ENCODE results near the gene VAX1. TPM values are rescaled to one million over a fixed set of nuclear protein-coding genes. Genes with fewer than 3 reads are reported as not detected.

VAX1 gene
- polyA plus RNA-seq, 6 donors from 2014 or later, result not detected

- Mint-ChIP-seq H3K4me1 (peaks cover 0 to 14% (median 7%) of the 10 kb centered on the region in 3 donors), H3K36me3 (peaks cover 0 to 12% of the 10 kb centered on the region in 2 donors), H3K27me3 (peaks cover 66 to 86% (median 83%) of the 10 kb centered on the region in 3 donors), H3K4me3 (no peak overlapping the region), H3K27ac (no peak overlapping the region), H3K9me3 (peaks cover 0 to 4% (median 0%) of the 10 kb centered on the region in 7 donors)
- no peak for ATAC-seq (ENCODE audit: low read depth in 2 of 2)
- no peak for DNase-seq
Observed at GRCh38 chr10:117160567-117160966, 22.5 kb upstream of the VAX1 start.

- no peak for DNase-seq
- Mint-ChIP-seq H3K27me3 (peaks cover 61 to 87% (median 83%) of the 10 kb centered on the region in 3 donors), H3K36me3 (peaks cover 0 to 17% of the 10 kb centered on the region in 2 donors), H3K4me1 (peaks cover 0 to 6% (median 2%) of the 10 kb centered on the region in 3 donors), H3K4me3 (no peak overlapping the region), H3K27ac (no peak overlapping the region), H3K9me3 (peaks cover 0 to 6% (median 2%) of the 10 kb centered on the region in 7 donors)
- ATAC-seq (ENCODE audit: low read depth in 2 of 2), result no peak
Observed at GRCh38 chr10:117159390-117159789, 21.3 kb upstream of the VAX1 start.

- Mint-ChIP-seq H3K27me3 (peaks cover 64 to 90% (median 81%) of the 10 kb centered on the region in 3 donors), H3K36me3 (peaks cover 0 to 22% of the 10 kb centered on the region in 2 donors), H3K4me1 (peaks cover 0 to 6% (median 2%) of the 10 kb centered on the region in 3 donors), H3K9me3 (peaks cover 0 to 9% (median 0%) of the 10 kb centered on the region in 7 donors), H3K27ac (no peak overlapping the region), H3K4me3 (no peak overlapping the region)
- ATAC-seq (ENCODE audit: low read depth in 2 of 2) (no peak), DNase-seq (no peak)
Observed at GRCh38 chr10:117158297-117158696, 20.2 kb upstream of the VAX1 start.

- peaks cover 0 to 9% (median 5%) of the 10 kb centered on the region in 7 donors for H3K9me3 Mint-ChIP-seq
- no peak overlapping the region for H3K4me3 Mint-ChIP-seq
- H3K27me3 Mint-ChIP-seq, result peaks cover 50 to 77% (median 68%) of the 10 kb centered on the region in 3 donors
- no peak for ATAC-seq (ENCODE audit: low read depth in 2 of 2)
- no peak overlapping the region for H3K27ac Mint-ChIP-seq
- no peak for DNase-seq
- peaks cover 0 to 10% of the 10 kb centered on the region in 2 donors for H3K36me3 Mint-ChIP-seq
- no peaks in the 10 kb centered on the region for H3K4me1 Mint-ChIP-seq
Observed at GRCh38 chr10:117152668-117153067, 14.6 kb upstream of the VAX1 start.

GRCh38 chr10:117148284-117148683 is 10.2 kb upstream of the VAX1 start:
- Mint-ChIP-seq H3K36me3 (no peaks in the 10 kb centered on the region), H3K9me3 (peaks cover 0 to 10% (median 5%) of the 10 kb centered on the region in 7 donors), H3K4me3 (no peak overlapping the region), H3K27me3 (peaks cover 36 to 59% (median 50%) of the 10 kb centered on the region in 3 donors), H3K27ac (peak overlapping the region in 1 of 6 donors; percentile 75), H3K4me1 (no peaks in the 10 kb centered on the region)
- no peak for ATAC-seq (ENCODE audit: low read depth in 2 of 2)
- no peak for DNase-seq

- peaks cover 41 to 61% (median 55%) of the 10 kb centered on the region in 3 donors for H3K27me3 Mint-ChIP-seq
- H3K4me1 Mint-ChIP-seq, result no peaks in the 10 kb centered on the region
- DNase-seq (no peak), ATAC-seq (ENCODE audit: low read depth in 2 of 2) (no peak)
- H3K27ac Mint-ChIP-seq, result no peak overlapping the region
- no peak overlapping the region for H3K4me3 Mint-ChIP-seq
- H3K9me3 Mint-ChIP-seq, result peaks cover 0 to 12% (median 4%) of the 10 kb centered on the region in 7 donors
- no peaks in the 10 kb centered on the region for H3K36me3 Mint-ChIP-seq
Observed at GRCh38 chr10:117145019-117145418, 6.9 kb upstream of the VAX1 start.

- H3K27ac Mint-ChIP-seq, result no peak overlapping the region
- DNase-seq (no peak), ATAC-seq (ENCODE audit: low read depth in 2 of 2) (no peak)
- no peaks in the 10 kb centered on the region for H3K36me3 Mint-ChIP-seq
- H3K4me3 Mint-ChIP-seq, result no peak overlapping the region
- peaks cover 0 to 12% (median 4%) of the 10 kb centered on the region in 7 donors for H3K9me3 Mint-ChIP-seq
- H3K4me1 Mint-ChIP-seq, result peaks cover 0 to 6% (median 0%) of the 10 kb centered on the region in 3 donors
- peaks cover 46 to 65% (median 61%) of the 10 kb centered on the region in 3 donors for H3K27me3 Mint-ChIP-seq
Observed at GRCh38 chr10:117143103-117143823, 5.2 kb upstream of the VAX1 start.

GRCh38 chr10:117140525-117140902 is 2.4 kb upstream of the VAX1 start:
- H3K27me3 Mint-ChIP-seq, result peaks cover 54 to 72% (median 66%) of the 10 kb centered on the region in 3 donors
- H3K27ac Mint-ChIP-seq, result peak overlapping the region in 1 of 6 donors; percentile 85
- no peak overlapping the region for H3K4me3 Mint-ChIP-seq

GRCh38 chr10:117139581-117140524 is 1.8 kb upstream of the VAX1 start:
- ATAC-seq (ENCODE audit: low read depth in 2 of 2) (no peak), DNase-seq (no peak)
- H3K27ac Mint-ChIP-seq, result peak overlapping the region in 1 of 6 donors; percentile 85
- no peak overlapping the region for H3K4me3 Mint-ChIP-seq
- peaks cover 0 to 12% of the 10 kb centered on the region in 2 donors for H3K36me3 Mint-ChIP-seq
- peaks cover 55 to 79% (median 66%) of the 10 kb centered on the region in 3 donors for H3K27me3 Mint-ChIP-seq
- peaks cover 0 to 12% (median 6%) of the 10 kb centered on the region in 7 donors for H3K9me3 Mint-ChIP-seq
- H3K4me1 Mint-ChIP-seq, result peaks cover 7 to 17% (median 11%) of the 10 kb centered on the region in 3 donors

More at GRCh38 chr10:117140525-117140902, 2.4 kb upstream of the VAX1 start:
- ATAC-seq (ENCODE audit: low read depth in 2 of 2), result no peak
- Mint-ChIP-seq H3K36me3 (peaks cover 0 to 10% of the 10 kb centered on the region in 2 donors), H3K9me3 (peaks cover 0 to 12% (median 6%) of the 10 kb centered on the region in 7 donors), H3K4me1 (peaks cover 7 to 16% (median 11%) of the 10 kb centered on the region in 3 donors)
- DNase-seq, result no peak

- no peak for ATAC-seq (ENCODE audit: low read depth in 2 of 2)
- no peak overlapping the region for H3K27ac Mint-ChIP-seq
- H3K36me3 Mint-ChIP-seq, result peaks cover 0 to 12% of the 10 kb centered on the region in 2 donors
- no peak for DNase-seq
- peak overlapping the region in 1 of 8 donors; percentile 56 for H3K4me3 Mint-ChIP-seq
- H3K9me3 Mint-ChIP-seq, result peaks cover 0 to 12% (median 5%) of the 10 kb centered on the region in 7 donors
- peaks cover 51 to 83% (median 71%) of the 10 kb centered on the region in 3 donors for H3K27me3 Mint-ChIP-seq
- H3K4me1 Mint-ChIP-seq, result peaks cover 7 to 17% (median 11%) of the 10 kb centered on the region in 3 donors
Observed at GRCh38 chr10:117138838-117139580, 939 bp upstream of the VAX1 start.

GRCh38 chr10:117137031-117137910 is 799 bp downstream of the VAX1 start:
- Mint-ChIP-seq H3K27ac (peak overlapping the region in 1 of 6 donors; percentile 64), H3K9me3 (peaks cover 0 to 18% (median 5%) of the 10 kb centered on the region in 7 donors), H3K27me3 (peaks cover 54 to 83% (median 71%) of the 10 kb centered on the region in 3 donors), H3K4me1 (peaks cover 10 to 31% (median 11%) of the 10 kb centered on the region in 3 donors), H3K4me3 (peak overlapping the region in 1 of 8 donors; percentile 56), H3K36me3 (peaks cover 5 to 15% of the 10 kb centered on the region in 2 donors)
- DNase-seq (no peak), ATAC-seq (ENCODE audit: low read depth in 2 of 2) (no peak)

Data from naive B cell (primary cell).